ENCODE data around the gene SLC7A10.
"Not testable (repeated sequence)": the region's sequence is repeated elsewhere in the genome, so short reads cannot be mapped to it uniquely, and the experiment has no call there.

The SLC7A10 gene

GRCh38 chr19:33215438-33216197 is 10.0 kb downstream of the SLC7A10 start:
- no peak for DNase-seq (ENCODE audit: low spot score)

DNA sequence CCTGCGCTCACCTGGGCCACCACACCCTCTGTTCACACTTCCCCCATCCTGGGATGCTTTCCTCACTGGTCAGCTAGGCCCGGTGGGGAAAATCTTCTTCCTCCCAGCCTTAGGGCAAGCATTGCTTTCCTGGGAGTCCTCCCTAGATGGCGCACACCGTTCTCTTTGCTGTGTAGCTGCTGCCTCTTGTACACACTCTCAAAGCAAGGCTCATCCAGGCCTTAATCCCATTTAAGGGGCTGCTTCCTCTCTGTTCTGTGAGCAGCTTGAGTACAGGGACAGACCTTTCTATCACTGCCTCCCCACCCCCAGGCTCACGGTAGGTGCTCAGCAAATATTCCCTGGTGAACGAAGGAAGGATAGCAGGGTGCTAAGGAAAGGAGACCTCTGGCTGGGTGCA is 11.1 kb downstream of the SLC7A10 start:
- DNase-seq (ENCODE audit: low spot score) = no peak

- DNase-seq (ENCODE audit: low spot score) = no peak
These were observed 13.0 kb downstream of the SLC7A10 start for GRCh38 chr19:33212436-33213172.

DNA sequence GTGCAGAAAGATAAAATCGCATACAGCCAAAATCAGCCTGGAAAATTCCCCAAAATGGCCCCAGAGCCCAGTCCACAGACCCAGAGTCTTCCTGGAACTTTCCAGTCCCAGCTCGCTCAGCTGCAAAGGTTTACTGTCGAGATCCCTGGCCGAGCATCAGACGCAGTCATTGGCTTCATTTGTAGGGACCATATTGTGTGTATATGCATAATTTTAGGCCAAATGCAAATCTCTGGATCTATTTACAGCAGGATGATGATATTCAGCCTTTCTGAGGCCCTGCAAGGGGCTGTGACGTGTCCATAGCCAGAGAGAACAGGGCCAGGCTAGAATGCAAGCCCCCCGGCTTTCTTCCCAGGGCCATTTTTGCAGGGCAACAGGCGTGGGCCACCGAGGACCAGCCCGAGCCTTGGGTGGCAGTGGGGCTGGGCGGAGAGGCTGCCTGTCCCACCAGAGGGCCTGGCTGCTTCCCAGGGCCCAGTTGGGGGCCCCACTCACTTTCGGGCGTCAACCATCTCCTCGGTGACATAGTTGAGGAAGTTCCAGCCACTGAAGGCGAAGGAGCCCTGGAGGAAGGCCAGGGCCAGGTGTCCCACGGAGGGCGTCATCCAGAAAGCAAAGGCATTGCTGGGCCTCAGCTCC is 13.7 kb downstream of the SLC7A10 start:
- no peak for DNase-seq (ENCODE audit: low spot score)

- DNase-seq (ENCODE audit: low spot score) = no peak
These were observed 15.2 kb downstream of the SLC7A10 start for GRCh38 chr19:33210266-33210940.

- DNase-seq (ENCODE audit: low spot score) = not testable (repeated sequence)
These were observed 15.8 kb downstream of the SLC7A10 start for GRCh38 chr19:33209850-33210230.

- DNase-seq (ENCODE audit: low spot score) = no peak
These were observed 16.5 kb downstream of the SLC7A10 start for GRCh38 chr19:33208904-33209849.

- no peak for DNase-seq (ENCODE audit: low spot score)
These were observed 17.2 kb downstream of the SLC7A10 start for GRCh38 chr19:33208371-33208895.

- DNase-seq (ENCODE audit: low spot score) = no peak
These were observed 17.7 kb downstream of the SLC7A10 start for GRCh38 chr19:33207903-33208302.

DNA sequence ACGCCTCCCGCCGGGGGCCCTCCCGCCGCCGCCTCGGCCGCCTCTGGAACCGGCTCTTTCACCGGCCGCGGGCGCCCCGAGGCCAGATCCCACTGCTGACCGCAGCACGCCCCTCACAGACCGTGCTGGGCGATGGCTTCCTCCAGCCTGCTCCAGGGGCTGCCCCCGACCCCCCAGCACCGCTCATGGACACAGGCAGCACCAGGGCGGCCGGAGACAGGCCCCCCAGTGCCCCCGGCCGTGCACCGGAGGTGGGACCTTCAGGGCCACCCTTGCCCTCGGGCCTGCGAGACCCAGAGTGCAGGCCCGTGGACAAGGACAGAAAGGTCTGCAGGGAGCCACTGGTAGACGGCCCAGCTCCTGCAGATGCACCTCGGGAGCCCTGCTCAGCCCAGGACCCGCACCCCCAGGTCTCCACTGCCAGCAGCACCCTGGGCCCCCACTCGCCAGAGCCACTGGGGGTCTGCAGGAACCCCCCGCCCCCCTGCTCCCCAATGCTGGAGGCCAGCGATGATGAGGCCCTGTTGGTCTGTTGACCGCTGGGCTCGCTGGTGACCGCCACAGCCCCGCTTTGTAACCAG is 18.5 kb downstream of the SLC7A10 start:
- DNase-seq (ENCODE audit: low spot score) = no peak

- no peak for DNase-seq (ENCODE audit: low spot score)
These were observed 19.2 kb downstream of the SLC7A10 start for GRCh38 chr19:33206261-33207039.

DNA sequence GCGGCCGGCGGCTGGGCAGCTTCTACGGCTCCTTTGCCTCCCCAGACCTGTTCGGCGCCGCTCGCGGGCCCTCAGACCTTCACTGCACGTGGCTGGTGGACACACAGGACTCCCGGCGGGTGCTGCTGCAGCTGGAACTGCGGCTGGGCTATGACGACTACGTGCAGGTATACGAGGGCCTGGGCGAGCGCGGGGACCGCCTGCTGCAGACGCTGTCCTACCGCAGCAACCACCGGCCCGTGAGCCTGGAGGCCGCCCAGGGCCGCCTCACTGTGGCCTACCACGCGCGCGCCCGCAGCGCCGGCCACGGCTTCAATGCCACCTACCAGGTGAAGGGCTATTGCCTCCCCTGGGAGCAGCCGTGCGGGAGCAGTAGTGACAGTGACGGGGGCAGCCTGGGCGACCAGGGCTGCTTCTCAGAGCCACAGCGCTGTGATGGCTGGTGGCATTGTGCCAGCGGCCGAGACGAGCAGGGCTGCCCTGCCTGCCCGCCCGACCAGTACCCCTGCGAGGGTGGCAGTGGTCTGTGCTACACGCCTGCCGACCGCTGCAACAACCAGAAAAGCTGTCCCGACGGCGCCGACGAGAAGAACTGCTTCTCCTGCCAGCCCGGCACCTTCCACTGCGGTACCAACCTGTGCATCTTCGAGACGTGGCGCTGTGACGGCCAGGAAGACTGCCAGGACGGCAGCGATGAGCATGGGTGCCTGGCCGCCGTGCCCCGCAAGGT is 20.0 kb downstream of the SLC7A10 start:
- no peak for DNase-seq (ENCODE audit: low spot score)

- DNase-seq (ENCODE audit: low spot score) = no peak
These were observed 20.5 kb downstream of the SLC7A10 start for GRCh38 chr19:33205110-33205509.

DNA sequence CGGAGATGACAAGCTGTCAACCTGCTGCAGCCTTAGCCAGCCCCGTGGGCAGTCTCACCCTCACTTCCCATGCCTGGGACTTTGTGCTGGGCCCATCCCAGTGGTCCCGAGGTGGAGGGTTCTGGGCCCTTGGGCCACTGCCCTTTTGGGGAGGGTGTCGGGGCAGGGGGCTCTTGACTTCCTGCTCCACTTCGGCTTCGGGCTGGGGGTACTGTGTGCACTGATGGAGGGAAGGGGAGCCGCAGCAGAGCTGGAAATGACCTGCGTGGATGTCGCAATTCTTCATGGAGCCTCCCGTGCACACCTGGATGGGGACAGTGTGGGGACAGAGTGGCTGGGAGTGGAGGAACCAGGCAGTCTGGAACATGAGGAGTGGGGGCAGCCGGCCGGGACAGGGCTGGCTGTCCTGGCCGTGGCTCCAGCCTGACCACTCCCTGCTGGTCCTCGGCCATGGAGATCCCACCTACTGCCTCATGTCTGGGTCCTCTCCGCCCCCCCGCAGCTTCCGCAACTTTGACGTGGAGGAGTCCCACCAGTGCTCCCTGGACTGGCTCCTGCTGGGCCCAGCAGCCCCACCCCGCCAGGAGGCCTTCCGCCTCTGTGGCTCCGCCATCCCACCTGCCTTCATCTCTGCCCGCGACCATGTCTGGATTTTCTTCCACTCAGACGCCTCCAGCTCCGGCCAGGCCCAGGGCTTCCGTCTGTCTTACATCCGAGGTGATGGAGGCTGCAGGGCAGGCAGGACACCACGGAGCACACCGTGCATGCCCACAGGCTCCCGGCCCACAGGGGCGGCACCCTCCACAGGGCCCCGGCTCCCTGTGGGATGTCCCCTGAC is 21.3 kb downstream of the SLC7A10 start:
- DNase-seq (ENCODE audit: low spot score) = no peak

- DNase-seq (ENCODE audit: low spot score) = no peak
These were observed 22.1 kb downstream of the SLC7A10 start for GRCh38 chr19:33203529-33203928.

GRCh38 chr19:33202546-33203507 is 22.8 kb downstream of the SLC7A10 start:
- DNase-seq (ENCODE audit: low spot score) = no peak

DNA sequence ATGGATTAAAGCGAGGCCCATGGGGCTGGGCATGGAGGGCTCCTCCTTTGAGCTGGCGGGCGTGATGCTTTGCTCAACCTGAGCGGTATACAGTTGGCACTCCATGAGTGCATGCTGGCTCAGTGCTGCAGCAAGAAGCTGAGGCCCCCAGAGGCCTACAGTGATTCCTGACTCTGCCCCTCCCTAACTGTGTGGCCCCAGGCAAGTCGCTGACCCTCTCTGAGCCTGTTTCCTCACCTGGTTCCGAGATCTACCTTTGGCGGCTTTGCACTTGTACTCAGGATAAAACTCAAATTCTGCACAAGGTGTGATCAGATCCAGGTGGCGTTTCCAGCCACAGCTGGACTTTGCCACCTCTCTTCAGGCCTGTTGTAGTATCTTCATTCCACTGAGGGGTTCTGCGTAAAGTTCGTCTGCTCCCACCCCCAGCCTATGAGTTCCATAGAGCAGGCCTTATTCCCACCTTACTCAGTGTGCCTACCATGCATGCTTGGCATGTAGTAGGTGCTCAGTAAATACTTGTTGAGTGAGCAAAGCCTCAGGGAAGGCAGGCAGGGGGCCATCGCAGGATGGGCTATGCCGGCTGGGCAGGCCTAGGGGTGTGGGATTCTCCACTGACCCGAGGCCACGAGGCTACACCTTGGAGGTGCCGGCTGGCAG is 23.6 kb downstream of the SLC7A10 start:
- no peak for DNase-seq (ENCODE audit: low spot score)
